ENCODE results near the gene SMAD6.

SMAD6 gene

DNA sequence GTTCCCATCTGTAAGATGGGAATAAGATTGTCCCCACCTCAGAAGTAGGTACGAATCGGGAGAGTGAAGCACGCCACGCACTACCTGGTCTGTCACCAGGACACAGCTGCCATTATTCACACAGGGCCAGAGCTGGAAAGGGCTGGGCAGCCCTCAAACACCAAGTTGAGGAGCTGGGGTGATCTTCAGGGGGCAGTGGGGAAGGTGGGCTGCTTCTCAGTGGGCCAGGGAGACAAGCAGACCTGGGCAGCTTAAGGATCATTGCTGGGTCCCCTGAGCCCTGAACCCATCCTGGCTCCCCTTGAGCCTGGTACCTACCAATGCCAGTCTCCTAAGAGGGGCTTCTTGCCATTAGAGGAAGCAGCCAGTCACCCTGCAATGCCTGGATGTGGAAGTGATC, 82.1 kb downstream of the SMAD6 start:
- H3K27me3 ChIP-seq (ENCODE audit: insufficient read depth, low read length), result no peaks in the 10 kb centered on the region
- peaks cover 5% of the 10 kb centered on the region for H3K79me2 ChIP-seq (ENCODE audit: control insufficient read depth, insufficient read depth, low read length, unreplicated experiment)
- H3K4me3 ChIP-seq (ENCODE audit: low read depth, low read length), result no peak overlapping the region
- peaks cover 25% of the 10 kb centered on the region for H3K4me1 ChIP-seq (ENCODE audit: control insufficient read depth, insufficient read depth, low read length, unreplicated experiment)
- H2AFZ ChIP-seq (ENCODE audit: low read length, unreplicated experiment), result no peak overlapping the region
- H3K36me3 ChIP-seq (ENCODE audit: insufficient read depth, low read length), result no peaks in the 10 kb centered on the region
- H3K27ac ChIP-seq (ENCODE audit: low read depth, low read length), result no peak overlapping the region

DNA sequence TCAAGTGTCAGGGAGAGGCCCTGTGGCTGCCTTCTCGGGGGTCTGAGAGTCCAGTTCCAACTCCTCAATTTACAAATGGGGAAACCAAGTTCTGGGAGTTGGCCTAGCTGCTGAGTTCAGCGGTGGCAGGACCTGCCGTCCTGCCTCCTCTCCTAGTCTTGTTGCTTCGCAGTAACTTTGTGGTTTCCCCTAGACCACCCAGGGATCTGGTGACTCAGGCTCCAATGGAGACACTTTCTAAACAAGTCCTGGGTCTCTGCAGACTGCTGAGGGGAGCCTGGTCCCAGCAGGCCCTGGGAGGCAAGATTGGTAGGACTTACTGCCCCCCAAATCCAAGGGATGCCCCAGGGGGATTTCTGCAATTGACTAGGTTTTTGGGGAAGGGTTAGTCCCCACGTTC, 83.6 kb downstream of the SMAD6 start:
- peaks cover under 1% of the 10 kb centered on the region for H3K79me2 ChIP-seq (ENCODE audit: control insufficient read depth, insufficient read depth, low read length, unreplicated experiment)
- no peak overlapping the region for H3K4me3 ChIP-seq (ENCODE audit: low read depth, low read length)
- H3K27ac ChIP-seq (ENCODE audit: low read depth, low read length), result no peak overlapping the region
- peaks cover 17% of the 10 kb centered on the region for H3K4me1 ChIP-seq (ENCODE audit: control insufficient read depth, insufficient read depth, low read length, unreplicated experiment)
- H3K27me3 ChIP-seq (ENCODE audit: insufficient read depth, low read length), result no peaks in the 10 kb centered on the region
- no peak overlapping the region for H2AFZ ChIP-seq (ENCODE audit: low read length, unreplicated experiment)
- H3K36me3 ChIP-seq (ENCODE audit: insufficient read depth, low read length), result no peaks in the 10 kb centered on the region

DNA sequence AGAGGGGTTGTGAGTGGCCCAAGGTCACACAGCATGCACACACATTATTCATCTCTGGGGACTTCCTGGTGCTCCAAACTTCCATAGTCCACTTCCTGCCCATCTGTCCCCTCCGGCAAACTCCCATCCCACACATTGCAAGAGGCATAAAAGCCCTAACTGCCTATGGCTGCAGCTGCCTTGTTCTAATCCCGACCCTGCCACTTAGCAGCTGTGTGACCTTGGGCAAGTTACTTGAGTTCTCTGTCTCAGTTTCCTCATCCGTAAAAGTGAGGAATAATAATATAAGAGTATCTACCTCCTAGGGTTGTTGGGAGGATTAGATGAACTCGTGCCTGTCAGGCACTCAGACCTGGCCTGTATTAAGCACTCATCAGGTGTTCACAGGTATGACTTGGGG, 84.2 kb downstream of the SMAD6 start:
- H3K27me3 ChIP-seq (ENCODE audit: insufficient read depth, low read length), result no peaks in the 10 kb centered on the region
- peaks cover 15% of the 10 kb centered on the region for H3K4me1 ChIP-seq (ENCODE audit: control insufficient read depth, insufficient read depth, low read length, unreplicated experiment)
- no peaks in the 10 kb centered on the region for H3K36me3 ChIP-seq (ENCODE audit: insufficient read depth, low read length)
- H2AFZ ChIP-seq (ENCODE audit: low read length, unreplicated experiment), result no peak overlapping the region
- no peaks in the 10 kb centered on the region for H3K79me2 ChIP-seq (ENCODE audit: control insufficient read depth, insufficient read depth, low read length, unreplicated experiment)
- no peak overlapping the region for H3K27ac ChIP-seq (ENCODE audit: low read depth, low read length)
- no peak overlapping the region for H3K4me3 ChIP-seq (ENCODE audit: low read depth, low read length)

DNA sequence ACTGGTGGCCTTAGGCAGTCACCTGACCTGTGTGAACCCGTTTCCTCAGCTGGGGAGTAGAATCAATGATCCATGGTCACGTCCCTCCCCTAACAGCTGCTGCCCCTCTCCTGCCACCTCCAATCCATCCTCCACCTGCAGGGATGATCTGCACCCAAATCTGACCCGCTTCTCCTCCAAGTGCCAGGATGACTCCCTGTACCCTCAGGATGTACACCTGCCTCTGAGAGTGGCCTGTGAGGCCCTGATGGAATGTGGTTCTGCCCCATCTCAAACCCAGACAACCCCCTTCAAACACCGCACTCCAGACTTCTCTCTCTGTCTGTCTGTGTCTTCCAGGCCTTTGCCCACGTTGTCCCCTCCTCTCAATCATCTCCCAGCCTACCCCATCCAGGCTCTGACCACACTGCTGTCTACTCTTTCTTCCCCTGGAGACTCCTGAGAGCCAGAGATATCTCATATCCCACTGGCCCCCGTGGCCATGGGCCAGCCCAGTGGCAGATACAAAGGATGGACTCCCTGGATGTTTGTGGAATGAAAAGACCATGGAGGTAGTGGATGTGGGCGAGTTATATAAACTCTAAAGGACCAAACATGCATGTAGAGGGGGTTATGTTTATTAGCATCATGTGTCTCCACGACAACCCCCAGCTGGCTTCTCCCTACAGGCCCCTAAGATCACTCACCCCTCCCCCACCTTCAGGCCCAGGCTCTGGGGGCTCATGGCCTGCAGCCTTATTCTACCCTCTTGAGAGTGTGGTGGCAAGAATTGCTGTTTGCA, 84.9 kb downstream of the SMAD6 start:
- Histone ChIP-seq H3K4me3 (ENCODE audit: low read depth, low read length) (no peak overlapping the region), H3K36me3 (ENCODE audit: insufficient read depth, low read length) (no peaks in the 10 kb centered on the region), H3K27me3 (ENCODE audit: insufficient read depth, low read length) (no peaks in the 10 kb centered on the region), H3K4me1 (ENCODE audit: control insufficient read depth, insufficient read depth, low read length, unreplicated experiment) (peaks cover 15% of the 10 kb centered on the region), H2AFZ (ENCODE audit: low read length, unreplicated experiment) (no peak overlapping the region), H3K79me2 (ENCODE audit: control insufficient read depth, insufficient read depth, low read length, unreplicated experiment) (no peaks in the 10 kb centered on the region), H3K27ac (ENCODE audit: low read depth, low read length) (no peak overlapping the region)

DNA sequence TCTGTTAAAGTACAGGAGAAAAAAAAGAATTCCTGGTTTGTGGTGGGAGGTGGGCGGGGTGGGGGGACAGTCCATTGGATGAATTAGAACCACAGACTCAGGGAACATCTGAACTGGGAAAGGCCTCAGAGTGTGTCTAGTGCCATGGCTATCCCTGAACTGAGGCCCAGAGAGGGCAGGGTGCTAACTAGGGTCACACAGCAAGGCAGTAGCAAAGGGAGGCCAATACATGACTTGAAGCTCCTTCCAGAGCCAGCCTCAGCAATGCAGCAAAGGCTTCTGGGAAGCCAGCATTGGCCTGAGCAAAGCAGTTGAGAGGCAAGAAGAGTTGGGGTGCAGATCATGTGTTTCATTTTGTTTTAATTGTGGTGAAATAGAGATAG, 85.4 kb downstream of the SMAD6 start:
- Histone ChIP-seq H3K27ac (ENCODE audit: low read depth, low read length) (no peak overlapping the region), H3K4me1 (ENCODE audit: control insufficient read depth, insufficient read depth, low read length, unreplicated experiment) (peaks cover 15% of the 10 kb centered on the region), H2AFZ (ENCODE audit: low read length, unreplicated experiment) (no peak overlapping the region), H3K27me3 (ENCODE audit: insufficient read depth, low read length) (no peaks in the 10 kb centered on the region), H3K79me2 (ENCODE audit: control insufficient read depth, insufficient read depth, low read length, unreplicated experiment) (no peaks in the 10 kb centered on the region), H3K36me3 (ENCODE audit: insufficient read depth, low read length) (no peaks in the 10 kb centered on the region), H3K4me3 (ENCODE audit: low read depth, low read length) (no peak overlapping the region)

DNA sequence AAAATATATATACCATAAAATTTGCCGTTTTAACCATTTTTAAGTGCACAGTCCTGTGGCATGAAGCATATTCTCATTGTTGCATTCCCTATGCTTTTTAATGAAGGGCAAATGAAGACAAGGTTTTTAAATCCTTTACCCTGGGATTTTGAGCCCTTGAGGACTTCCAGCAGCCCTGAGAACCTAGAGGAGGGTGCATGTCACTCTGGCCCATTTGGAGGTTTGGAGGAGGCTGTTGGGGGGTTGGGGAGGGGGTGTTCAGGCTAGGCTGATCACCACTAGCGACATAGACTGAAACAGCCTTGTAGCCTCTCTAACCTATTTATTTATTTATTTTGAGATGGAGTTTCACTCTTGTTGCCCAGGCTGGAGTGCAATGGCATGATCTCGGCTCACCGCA, 86.0 kb downstream of the SMAD6 start:
- Histone ChIP-seq H3K27ac (ENCODE audit: low read depth, low read length) (no peak overlapping the region), H3K36me3 (ENCODE audit: insufficient read depth, low read length) (no peaks in the 10 kb centered on the region), H3K79me2 (ENCODE audit: control insufficient read depth, insufficient read depth, low read length, unreplicated experiment) (no peaks in the 10 kb centered on the region), H3K27me3 (ENCODE audit: insufficient read depth, low read length) (no peaks in the 10 kb centered on the region), H3K4me3 (ENCODE audit: low read depth, low read length) (no peak overlapping the region), H2AFZ (ENCODE audit: low read length, unreplicated experiment) (no peak overlapping the region), H3K4me1 (ENCODE audit: control insufficient read depth, insufficient read depth, low read length, unreplicated experiment) (peaks cover 15% of the 10 kb centered on the region)

DNA sequence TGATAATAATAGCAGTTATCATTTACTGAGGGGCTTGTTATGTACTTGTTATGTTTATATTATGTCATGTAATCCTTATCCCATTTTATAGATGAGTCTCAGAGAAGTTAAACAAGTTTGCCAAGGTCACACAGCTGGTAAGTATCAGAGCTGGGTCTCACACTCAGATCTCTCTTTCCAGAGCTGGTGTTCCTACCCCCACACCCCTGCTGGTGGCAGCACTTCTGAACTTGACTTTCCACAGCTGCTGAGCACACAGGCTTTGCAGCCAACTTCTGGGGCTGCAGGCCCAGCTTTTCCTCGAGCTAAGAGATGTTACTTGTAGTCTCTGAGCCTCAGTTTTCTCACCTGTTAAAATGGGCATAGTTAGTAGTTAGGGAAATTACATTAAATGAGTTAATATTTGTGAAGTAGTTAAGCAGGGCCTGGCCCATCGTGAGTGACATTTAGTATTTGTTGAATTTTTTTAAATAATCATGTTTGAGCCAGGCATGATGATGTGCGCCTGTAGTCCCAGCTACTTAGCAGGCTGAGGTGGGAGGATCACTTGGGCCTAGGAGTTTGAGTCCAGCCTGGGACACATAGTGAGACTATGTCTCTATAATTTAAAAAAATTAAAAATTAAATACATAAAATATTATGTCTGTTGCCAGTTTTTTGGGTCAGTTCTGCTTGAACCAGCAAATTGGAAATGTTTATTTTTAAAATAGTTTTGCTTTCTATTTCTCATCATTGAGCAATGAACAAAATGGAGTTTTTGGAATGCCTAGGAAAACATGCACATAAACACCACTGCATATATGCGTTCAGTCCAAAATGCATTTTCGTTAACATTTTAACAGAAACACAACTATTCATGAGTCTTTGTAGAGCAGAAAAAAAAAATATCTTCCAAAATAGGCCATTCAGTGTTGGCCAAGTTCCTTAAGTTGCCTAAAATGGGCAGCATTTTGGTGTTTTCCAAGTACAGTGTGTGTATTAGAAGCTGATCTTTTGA, 87.3 kb downstream of the SMAD6 start:
- Histone ChIP-seq H3K4me3 (ENCODE audit: low read depth, low read length) (no peak overlapping the region), H2AFZ (ENCODE audit: low read length, unreplicated experiment) (peak overlapping the region; percentile 12), H3K4me1 (ENCODE audit: control insufficient read depth, insufficient read depth, low read length, unreplicated experiment) (peaks cover 15% of the 10 kb centered on the region), H3K36me3 (ENCODE audit: insufficient read depth, low read length) (no peaks in the 10 kb centered on the region), H3K79me2 (ENCODE audit: control insufficient read depth, insufficient read depth, low read length, unreplicated experiment) (no peaks in the 10 kb centered on the region), H3K27ac (ENCODE audit: low read depth, low read length) (no peak overlapping the region), H3K27me3 (ENCODE audit: insufficient read depth, low read length) (no peaks in the 10 kb centered on the region)

DNA sequence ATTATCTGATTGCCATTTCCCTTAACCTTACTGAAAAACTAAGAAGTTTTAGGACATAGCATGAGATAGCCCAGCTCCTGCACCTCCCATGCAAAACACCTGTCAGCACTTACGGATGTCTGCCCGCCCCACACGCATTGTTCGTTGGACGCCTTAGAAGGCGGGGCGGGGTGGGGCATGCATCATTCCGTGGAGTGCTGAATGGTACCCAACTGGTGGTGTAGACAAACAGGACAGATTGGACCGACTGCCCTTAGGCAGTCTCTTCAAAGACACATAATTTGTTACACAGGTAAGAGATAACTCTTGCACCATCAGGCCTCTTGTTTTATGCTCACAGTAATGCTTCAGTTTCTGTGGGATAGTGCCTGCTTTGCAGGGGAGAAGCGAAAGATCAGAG, 93.8 kb downstream of the SMAD6 start:
- no peak overlapping the region for H3K27ac ChIP-seq (ENCODE audit: low read depth, low read length)
- H3K27me3 ChIP-seq (ENCODE audit: insufficient read depth, low read length), result no peaks in the 10 kb centered on the region
- no peak overlapping the region for H3K4me3 ChIP-seq (ENCODE audit: low read depth, low read length)
- peaks cover 13% of the 10 kb centered on the region for H3K4me1 ChIP-seq (ENCODE audit: control insufficient read depth, insufficient read depth, low read length, unreplicated experiment)
- no peaks in the 10 kb centered on the region for H3K36me3 ChIP-seq (ENCODE audit: insufficient read depth, low read length)
- no peaks in the 10 kb centered on the region for H3K79me2 ChIP-seq (ENCODE audit: control insufficient read depth, insufficient read depth, low read length, unreplicated experiment)
- no peak overlapping the region for H2AFZ ChIP-seq (ENCODE audit: low read length, unreplicated experiment)

DNA sequence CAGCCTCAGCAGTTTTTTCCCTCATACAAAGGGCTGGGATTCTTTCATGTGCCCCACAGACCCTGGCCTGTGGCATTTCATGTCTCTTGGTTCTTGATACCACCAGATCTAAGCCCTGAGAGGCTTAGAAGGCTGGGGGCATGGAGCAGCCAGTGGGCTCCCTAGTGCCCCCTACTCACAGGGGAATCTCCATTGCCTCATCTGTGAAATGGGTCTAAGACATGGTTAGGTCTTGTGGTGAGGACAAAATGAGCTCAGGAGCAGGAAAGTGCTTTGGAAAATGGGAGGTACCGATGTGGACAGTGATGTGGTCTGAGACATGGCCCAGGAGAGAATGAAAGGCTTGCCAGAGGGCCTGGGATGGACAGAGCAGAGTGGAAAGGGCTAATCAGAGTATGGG, 94.3 kb downstream of the SMAD6 start:
- peaks cover 13% of the 10 kb centered on the region for H3K4me1 ChIP-seq (ENCODE audit: control insufficient read depth, insufficient read depth, low read length, unreplicated experiment)
- no peaks in the 10 kb centered on the region for H3K27me3 ChIP-seq (ENCODE audit: insufficient read depth, low read length)
- no peaks in the 10 kb centered on the region for H3K79me2 ChIP-seq (ENCODE audit: control insufficient read depth, insufficient read depth, low read length, unreplicated experiment)
- no peaks in the 10 kb centered on the region for H3K36me3 ChIP-seq (ENCODE audit: insufficient read depth, low read length)
- no peak overlapping the region for H2AFZ ChIP-seq (ENCODE audit: low read length, unreplicated experiment)
- H3K4me3 ChIP-seq (ENCODE audit: low read depth, low read length), result no peak overlapping the region
- H3K27ac ChIP-seq (ENCODE audit: low read depth, low read length), result no peak overlapping the region

DNA sequence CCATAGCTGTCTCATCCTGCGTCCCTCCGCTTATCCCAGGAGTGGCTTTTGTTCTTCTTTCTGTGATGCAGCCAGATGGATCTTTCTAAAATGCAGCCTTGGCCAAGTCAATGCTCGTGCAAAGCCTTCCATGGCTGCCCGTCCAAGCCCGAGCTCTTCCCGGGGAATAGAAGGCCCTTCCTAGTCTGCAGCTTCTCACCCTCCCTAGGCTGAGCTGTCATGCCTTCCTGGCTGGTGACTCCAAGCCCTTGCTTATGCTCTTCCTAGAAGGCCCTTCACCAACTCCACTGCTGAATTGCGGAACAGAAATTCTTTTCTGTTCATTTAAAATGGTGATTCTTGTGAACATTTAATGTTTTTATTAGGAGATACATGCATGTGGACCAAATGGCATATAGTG, 95.9 kb downstream of the SMAD6 start:
- Histone ChIP-seq H2AFZ (ENCODE audit: low read length, unreplicated experiment) (no peak overlapping the region), H3K4me3 (ENCODE audit: low read depth, low read length) (no peak overlapping the region), H3K4me1 (ENCODE audit: control insufficient read depth, insufficient read depth, low read length, unreplicated experiment) (peaks cover 28% of the 10 kb centered on the region), H3K79me2 (ENCODE audit: control insufficient read depth, insufficient read depth, low read length, unreplicated experiment) (no peaks in the 10 kb centered on the region), H3K27ac (ENCODE audit: low read depth, low read length) (no peak overlapping the region), H3K27me3 (ENCODE audit: insufficient read depth, low read length) (no peaks in the 10 kb centered on the region), H3K36me3 (ENCODE audit: insufficient read depth, low read length) (no peaks in the 10 kb centered on the region)

Data from ACC112 (cell line).